Omental fat pad (tissue), 4 donors: ENCODE results near the gene MROH7. TPM values are rescaled to one million over a fixed set of nuclear protein-coding genes. Genes with fewer than 3 reads are reported as not detected.

ENCODE experiments used
- ATAC-seq: fragments of 150-250 bp; one replicate; pipeline ENCODE4 v1.9.1; 2016; ENCODE audit warnings: mild to moderate bottlenecking, moderate library complexity; ENCODE audit not compliant: low FRiP score
- DNase-seq: peaks from one replicate; pipeline ENCODE4 v3.0.0-alpha.2; 2019; ENCODE audit warnings: low spot score
- CTCF ChIP-seq, 3 donors: fragments of 450-650 bp; IDR thresholded peaks; one replicate each; pipeline ENCODE4 v1.5.1; 2016 to 2017; ENCODE audit warnings: antibody characterized with exemption in 3 of 3, mild to moderate bottlenecking in 3 of 3, moderate library complexity in 2 of 3
- total RNA-seq, 4 donors: library from RNA; depleted of rRNA; stranded (reverse); fragments of >200 nt; gene quantifications; one replicate each; pipeline ENCODE4 v1.1.0, GENCODE V29; 2016

Gene MROH7
- total RNA-seq, 4 donors from 2014 or later = 0.82 to 2.2 (median 1.4) TPM

DNA sequence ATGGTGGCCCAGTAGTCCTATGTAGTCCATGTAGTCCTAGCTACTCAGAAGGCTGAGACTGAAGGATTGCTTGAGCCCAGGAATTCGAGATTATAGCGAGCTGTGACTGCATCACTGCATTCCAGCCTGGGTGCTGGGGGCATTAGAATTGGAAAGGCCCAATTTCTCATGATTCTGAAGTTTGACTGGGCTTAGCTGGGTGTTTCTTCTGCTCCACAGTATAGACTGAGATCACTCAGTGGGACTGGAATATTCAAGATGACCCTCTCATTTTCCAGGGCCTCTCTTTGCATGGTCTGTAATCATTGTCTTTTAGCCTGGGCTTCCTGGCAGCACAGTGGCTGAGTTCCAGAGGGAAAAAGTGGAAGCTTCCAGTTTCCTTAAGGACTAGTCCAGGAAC is 26.2 kb downstream of the MROH7 start:
- no peak for DNase-seq
- TF ChIP-seq CTCF (IDR thresholded peaks at IDR 0.05) = no peak
- ATAC-seq = no peak

DNA sequence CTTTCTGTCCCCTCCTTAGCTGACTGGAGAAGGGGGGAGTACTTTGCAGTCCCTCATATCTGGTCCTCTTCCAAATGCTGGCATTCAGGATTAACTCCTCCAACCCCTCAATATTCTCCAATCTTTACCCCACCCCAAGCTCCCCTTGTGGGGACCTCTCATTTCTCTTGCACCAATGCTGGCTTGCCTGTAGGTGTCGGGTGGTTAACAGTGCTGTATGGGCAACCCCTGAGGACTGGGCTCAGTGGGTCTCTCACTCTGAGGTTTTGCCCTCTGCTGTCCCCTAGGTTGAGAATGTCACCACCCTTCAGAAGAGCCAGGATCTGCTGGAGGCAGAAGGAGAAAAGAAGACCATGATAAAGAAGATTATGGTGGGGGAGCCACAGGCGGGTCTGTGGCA is 27.0 kb downstream of the MROH7 start:
- ATAC-seq (no peak), DNase-seq (no peak)
- no peak for TF ChIP-seq CTCF (IDR thresholded peaks at IDR 0.05)

GRCh38 chr1:54671985-54672608 is 30.5 kb downstream of the MROH7 start:
- DNase-seq = no peak
- no peak for ATAC-seq
- peak in 1 of 3 donors; percentile 12 for TF ChIP-seq CTCF (IDR thresholded peaks at IDR 0.05)

- no peak for TF ChIP-seq CTCF (IDR thresholded peaks at IDR 0.05)
- ATAC-seq (no peak), DNase-seq (no peak)
These were observed 37.4 kb downstream of the MROH7 start for GRCh38 chr1:54678776-54679643.

DNA sequence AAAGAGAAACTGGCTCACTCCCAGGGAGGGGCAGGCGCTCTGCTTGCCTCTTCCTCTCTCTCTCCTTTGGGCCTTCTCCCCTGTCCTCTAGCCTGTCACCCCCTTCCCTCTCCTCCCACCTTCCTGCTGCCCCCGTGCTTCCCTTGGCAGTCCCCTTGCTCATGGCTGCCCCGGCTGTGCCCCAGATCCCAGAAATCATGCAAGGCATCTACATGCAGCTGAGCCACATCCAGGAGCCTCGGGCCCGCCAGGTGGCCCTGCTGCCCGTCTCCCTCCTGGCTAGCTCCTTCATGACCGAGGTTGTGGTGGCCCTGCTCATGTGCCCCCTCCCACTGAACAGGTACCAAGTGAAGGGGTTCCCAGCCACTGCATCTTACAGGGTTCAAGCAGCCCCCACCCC is 38.1 kb downstream of the MROH7 start:
- no peak for DNase-seq
- no peak for ATAC-seq
- no peak for TF ChIP-seq CTCF (IDR thresholded peaks at IDR 0.05)

GRCh38 chr1:54680387-54680786 is 38.8 kb downstream of the MROH7 start:
- DNase-seq = no peak
- no peak for ATAC-seq
- TF ChIP-seq CTCF (IDR thresholded peaks at IDR 0.05) = no peak

DNA sequence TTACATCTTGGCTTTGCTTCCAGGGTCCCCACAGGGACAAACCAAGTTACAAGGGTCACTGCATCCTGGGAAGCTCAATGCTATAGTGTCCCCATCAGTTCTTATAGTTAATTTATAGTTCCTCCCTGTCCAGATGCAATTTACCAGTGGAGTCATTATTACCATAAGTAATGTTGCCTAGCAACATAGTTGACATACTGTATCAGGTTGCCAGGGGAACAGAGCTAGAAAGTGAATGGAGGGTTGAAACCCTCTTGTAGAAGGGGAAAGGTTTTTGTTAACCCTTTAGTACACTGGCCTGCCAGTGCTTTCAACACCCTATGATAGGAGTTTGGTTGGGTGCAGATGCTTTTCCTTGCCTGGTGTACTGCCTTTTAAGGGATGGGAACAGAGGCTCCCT is 39.8 kb downstream of the MROH7 start:
- ATAC-seq = no peak
- no peak for TF ChIP-seq CTCF (IDR thresholded peaks at IDR 0.05)
- DNase-seq = no peak
